Measurements from ENCODE around the gene NAALADL2. TPM values are rescaled to one million over a fixed set of nuclear protein-coding genes. Genes with fewer than 3 reads are reported as not detected.

The NAALADL2 gene
- total RNA-seq, 1 experiment from 2014 or later, result 1.6 TPM

GRCh38 chr3:175077216-175077615, 218.1 kb downstream of the NAALADL2 start:
- Histone ChIP-seq H3K9ac (ENCODE audit: extremely low read depth, insufficient read length, low read length) (no peak overlapping the region), H3K27me3 (ENCODE audit: insufficient read depth, low read length) (no peaks in the 10 kb centered on the region), H3K4ac (ENCODE audit: low read depth, low read length) (no peak overlapping the region), H2AFZ (ENCODE audit: low read length) (no peak overlapping the region), H3K56ac (ENCODE audit: insufficient read length, low read depth, low read length) (no peak overlapping the region), H2BK20ac (ENCODE audit: low read depth, low read length, poor library complexity, severe bottlenecking) (no peak overlapping the region), H3K23me2 (ENCODE audit: insufficient read length, low read depth, low read length, poor library complexity, severe bottlenecking) (no peaks in the 10 kb centered on the region), H3K14ac (ENCODE audit: insufficient read depth, low read length) (no peak overlapping the region), H3K79me1 (ENCODE audit: insufficient read depth, low read depth, low read length, poor library complexity, severe bottlenecking) (no peaks in the 10 kb centered on the region), H3T11ph (ENCODE audit: low read length) (no peak overlapping the region), H4K8ac (replicated peaks; ENCODE audit: insufficient read length, low read depth, low read length) (no peak overlapping the region), H2BK12ac (ENCODE audit: insufficient read length, low read depth, low read length) (no peak overlapping the region), H3K9me3 (ENCODE audit: control insufficient read depth, low read depth, low read length) (no peaks in the 10 kb centered on the region), H2BK5ac (ENCODE audit: insufficient read length, low read length) (no peak overlapping the region), H3K79me2 (ENCODE audit: insufficient read depth, low read length) (no peaks in the 10 kb centered on the region), H4K91ac (ENCODE audit: insufficient read length, low read depth, low read length) (no peak overlapping the region), H3K27ac (ENCODE audit: insufficient read length, low read depth, low read length) (no peak overlapping the region), H2BK15ac (ENCODE audit: low read depth, low read length) (no peak overlapping the region), H2BK120ac (ENCODE audit: low read depth, low read length, poor library complexity, severe bottlenecking) (no peak overlapping the region), H4K20me1 (ENCODE audit: control insufficient read depth, insufficient read depth, insufficient read length) (no peaks in the 10 kb centered on the region), H3K4me2 (ENCODE audit: insufficient read depth, insufficient read length, low read length) (no peak overlapping the region), H2AK5ac (ENCODE audit: insufficient read length, low read length) (no peak overlapping the region), H3K4me1 (ENCODE audit: insufficient read depth, low read length) (no peaks in the 10 kb centered on the region), H4K5ac (ENCODE audit: insufficient read length, low read depth, low read length) (no peak overlapping the region), H3K18ac (ENCODE audit: insufficient read length, low read depth, low read length) (no peak overlapping the region), H3K23ac (ENCODE audit: insufficient read length, low read depth, low read length) (no peak overlapping the region)
- WGBS (ENCODE audit: extremely low coverage, insufficient read length, low lambda C conversion rate), result no CpG with 5 or more reads among the region's 3 CpGs
- H3K4me3 Mint-ChIP-seq, result no peak overlapping the region
- H3K9me3 Mint-ChIP-seq, result no peaks in the 10 kb centered on the region
- H3K27ac Mint-ChIP-seq, result no peak overlapping the region
- no peaks in the 10 kb centered on the region for H3K27me3 Mint-ChIP-seq (ENCODE audit: low read depth)
- TF ChIP-seq CTCF (conservative IDR thresholded peaks at IDR 0.05), result no peak
- no peaks in the 10 kb centered on the region for H3K4me1 Mint-ChIP-seq
- no peak for DNase-seq
- no peaks in the 10 kb centered on the region; a peak in 1 of 7 replicates for H3K36me3 Mint-ChIP-seq (ENCODE audit: insufficient read depth in 1 of 3, low read depth in 3 of 3)

Measured in H9 (cell line).